Small intestine (tissue), 7 donors: ENCODE data around the gene UBXN10. TPM values are rescaled to one million over a fixed set of nuclear protein-coding genes. Genes with fewer than 3 reads are reported as not detected.
"Not testable (repeated sequence)": the region's sequence is repeated elsewhere in the genome, so short reads cannot be mapped to it uniquely, and the experiment has no call there.

Source experiments
- DNase-seq, 2 donors: peaks; one replicate each; pipeline versions ENCODE4 v3.0.0 to v3.0.0-alpha.2; 2013
- FAIRE-seq: peaks from 2 replicates; lab custom pipeline; 2012; peaks lifted over from hg19 to GRCh38; lab: Jason Lieb, UNC
- H3K27ac ChIP-seq, 3 donors: one replicate each; pipeline ENCODE4 v1.5.1; 2013; ENCODE audit warnings: low read length in 2 of 3, mild to moderate bottlenecking in 2 of 3, control low read depth in 1 of 3, inconsistent platforms in 1 of 3, low read depth in 1 of 3, moderate library complexity in 1 of 3
- H3K27me3 ChIP-seq, 3 donors: one replicate each; pipeline ENCODE4 v1.6.1; 2013; ENCODE audit warnings: low read length in 3 of 3, inconsistent platforms in 1 of 3; ENCODE audit not compliant: control insufficient read depth in 3 of 3, insufficient read depth in 3 of 3
- H3K36me3 ChIP-seq, 3 donors: one replicate each; pipeline ENCODE4 v1.6.1; 2013; ENCODE audit warnings: low read length in 3 of 3, inconsistent platforms in 1 of 3, low read depth in 1 of 3, mild to moderate bottlenecking in 1 of 3, moderate library complexity in 1 of 3; ENCODE audit not compliant: control insufficient read depth in 3 of 3, insufficient read depth in 2 of 3
- H3K4me1 ChIP-seq, 3 donors: one replicate each; pipeline ENCODE4 v1.6.1; 2013; ENCODE audit warnings: low read length in 2 of 3, inconsistent platforms in 1 of 3, low read depth in 1 of 3, mild to moderate bottlenecking in 1 of 3, moderate library complexity in 1 of 3; ENCODE audit not compliant: control insufficient read depth in 3 of 3, insufficient read depth in 2 of 3
- H3K4me3 ChIP-seq, 3 donors: one replicate each; pipeline ENCODE4 v1.5.1; 2013; ENCODE audit warnings: low read length in 3 of 3, control low read depth in 1 of 3, inconsistent platforms in 1 of 3, low read depth in 1 of 3, mild to moderate bottlenecking in 1 of 3, moderate library complexity in 1 of 3
- H3K9me3 ChIP-seq, 2 donors: one replicate each; pipeline ENCODE4 v1.6.1; 2013; ENCODE audit warnings: low read depth in 1 of 2, low read length in 1 of 2; ENCODE audit not compliant: control insufficient read depth in 2 of 2, insufficient read depth in 1 of 2
- WGBS, 3 donors: extraction: QIAGEN DNeasy Blood & Tissue Kit; methylation state at CpG; one replicate each; pipeline ENCODE4 v1.1.7; 2013; 5-methylcytosine and 5-hydroxymethylcytosine counted together
- polyA plus RNA-seq, 4 donors: library from polyadenylated mRNA; stranded (reverse) in 3 of 4; unstranded in 1 of 4; fragments of 200-250 nt in 3 of 4; fragments of 120-200 nt in 1 of 4; gene quantifications; one replicate each; pipeline versions ENCODE4 v1.2.1 to v1.2.3, GENCODE V29; 2013
- donor health status: healthy with polysubstance abuse.
- donor health status: control.
- donor health status: control.
- donor health status: Bipolar disorder and iron deficiency.
- donor health status: healthy.

UBXN10 gene
- polyA plus RNA-seq, 4 donors, result 0.22 to 1.6 (median 0.77) TPM

- no peaks in the 10 kb centered on the region for H3K9me3 ChIP-seq
- no peak for FAIRE-seq
- DNase-seq, result no peak
- H3K27me3 ChIP-seq, result peaks cover 0 to 13% (median under 1%) of the 10 kb centered on the region in 3 donors
- H3K36me3 ChIP-seq, result no peaks in the 10 kb centered on the region
- no peak overlapping the region for H3K4me3 ChIP-seq
- H3K27ac ChIP-seq, result no peak overlapping the region
- 82 to 95% (median 90%) methylated on average over 2 of the region's 2 CpGs for WGBS, 3 donors
- no peaks in the 10 kb centered on the region for H3K4me1 ChIP-seq
Measured at GRCh38 chr1:20223106-20223505, 37.2 kb downstream of the UBXN10 start.

DNA sequence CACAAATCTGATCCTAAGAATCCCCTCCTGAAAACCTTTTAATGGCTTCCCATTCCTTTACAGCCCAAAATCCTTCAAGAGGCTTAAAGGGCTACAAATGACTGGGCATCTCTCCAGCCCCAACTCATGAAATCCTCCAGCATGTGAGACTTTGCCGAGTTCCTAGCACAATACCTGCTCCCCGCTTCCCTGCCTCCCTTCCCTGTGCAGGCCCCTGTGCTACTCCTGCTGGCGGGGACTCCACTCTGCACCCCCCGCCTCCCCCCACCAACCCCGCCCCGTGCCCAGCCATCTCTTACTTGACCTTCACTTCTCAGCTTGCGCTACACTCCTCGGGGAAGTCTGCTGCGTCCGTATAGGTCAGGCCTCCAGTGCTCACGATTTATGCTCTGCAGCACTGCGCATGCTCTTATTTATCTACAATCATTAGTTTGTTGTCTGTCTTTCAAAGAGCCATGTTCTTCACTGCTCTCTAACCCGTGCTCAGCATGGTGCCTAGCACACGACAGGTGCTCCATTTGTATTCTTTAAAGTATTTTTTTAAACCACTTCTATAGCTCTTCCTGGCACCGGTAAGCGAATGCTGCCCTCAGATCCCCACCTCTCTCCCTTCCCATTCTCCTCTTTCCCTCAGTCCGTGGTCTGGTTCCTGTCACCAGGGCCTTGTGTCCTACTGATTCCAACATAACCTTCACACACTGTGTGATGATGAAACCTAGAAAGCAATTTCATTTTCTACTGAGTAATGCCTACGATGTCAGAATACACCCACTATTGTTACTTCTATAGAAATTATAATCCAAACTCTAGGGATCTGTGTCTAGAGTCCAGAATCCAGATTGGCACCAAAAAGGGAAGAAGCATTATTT lies 37.9 kb downstream of the UBXN10 start:
- no peak overlapping the region for H3K27ac ChIP-seq
- H3K27me3 ChIP-seq, result peaks cover 0 to 13% (median 3%) of the 10 kb centered on the region in 3 donors

GRCh38 chr1:20224546-20224945 lies 38.6 kb downstream of the UBXN10 start:
- peak in 1 of 2 donors; percentile 21 for DNase-seq
- H3K9me3 ChIP-seq, result no peaks in the 10 kb centered on the region

More for the DNA sequence above, 37.9 kb downstream of the UBXN10 start:
- Histone ChIP-seq H3K36me3 (no peaks in the 10 kb centered on the region), H3K4me3 (no peak overlapping the region), H3K4me1 (no peaks in the 10 kb centered on the region), H3K9me3 (no peaks in the 10 kb centered on the region)
- no peak for FAIRE-seq
- no peak for DNase-seq
- 42 to 67% (median 60%) methylated on average over 17 to 18 of the region's 18 CpGs for WGBS, 3 donors

GRCh38 chr1:20227704-20228103 lies 41.8 kb downstream of the UBXN10 start:
- Histone ChIP-seq H3K4me1 (no peaks in the 10 kb centered on the region), H3K9me3 (peaks cover 0 to 3% of the 10 kb centered on the region in 2 donors), H3K27ac (no peak overlapping the region), H3K27me3 (peaks cover 0 to 13% (median 3%) of the 10 kb centered on the region in 3 donors), H3K4me3 (no peak overlapping the region), H3K36me3 (no peaks in the 10 kb centered on the region)
- no peak for FAIRE-seq
- WGBS, 3 donors, result 61 to 79% (median 71%) methylated on average over 4 of the region's 4 CpGs
- no peak for DNase-seq

More at GRCh38 chr1:20224546-20224945, 38.6 kb downstream of the UBXN10 start:
- H3K4me3 ChIP-seq, result no peak overlapping the region
- 17 to 37% (median 31%) methylated on average over 3 of the region's 3 CpGs for WGBS, 3 donors
- H3K27me3 ChIP-seq, result peaks cover 0 to 13% (median 3%) of the 10 kb centered on the region in 3 donors
- H3K4me1 ChIP-seq, result no peaks in the 10 kb centered on the region
- no peak for FAIRE-seq
- H3K27ac ChIP-seq, result no peak overlapping the region
- no peaks in the 10 kb centered on the region for H3K36me3 ChIP-seq

- FAIRE-seq (no peak), DNase-seq (no peak)
- H3K9me3 ChIP-seq, result peaks cover 0 to 3% of the 10 kb centered on the region in 2 donors
- H3K4me3 ChIP-seq, result no peak overlapping the region
- H3K27me3 ChIP-seq, result peaks cover 0 to 13% (median 3%) of the 10 kb centered on the region in 3 donors
- no peaks in the 10 kb centered on the region for H3K4me1 ChIP-seq
- no peak overlapping the region for H3K27ac ChIP-seq
- 87 to 90% (median 87%) methylated on average over 11 of the region's 11 CpGs for WGBS, 3 donors
- no peaks in the 10 kb centered on the region for H3K36me3 ChIP-seq
Measured at GRCh38 chr1:20228314-20228825, 42.5 kb downstream of the UBXN10 start.

DNA sequence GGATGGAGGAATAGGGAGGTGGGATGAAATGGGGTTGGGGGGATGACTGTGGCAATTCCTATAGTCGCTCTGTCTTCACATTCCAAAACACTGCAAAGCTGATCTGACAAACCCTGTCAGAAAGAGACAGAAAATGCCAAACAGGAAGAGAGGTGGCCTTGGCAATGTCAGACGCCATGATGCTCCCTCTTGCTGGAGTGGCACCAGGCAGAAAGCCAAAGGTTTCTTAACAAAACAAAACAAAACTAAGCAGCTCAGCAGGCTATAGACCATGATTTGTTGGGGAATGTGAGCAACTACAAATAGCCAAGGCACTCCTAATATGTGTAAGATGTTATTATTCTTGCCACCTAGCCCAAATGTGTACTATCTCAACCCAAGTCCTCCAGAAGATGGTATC lies 43.3 kb downstream of the UBXN10 start:
- FAIRE-seq (no peak), DNase-seq (no peak)
- H3K9me3 ChIP-seq, result peaks cover 0 to 5% of the 10 kb centered on the region in 2 donors
- H3K4me1 ChIP-seq, result no peaks in the 10 kb centered on the region
- 59 to 73% (median 69%) methylated on average over 2 of the region's 2 CpGs for WGBS, 3 donors
- no peaks in the 10 kb centered on the region for H3K36me3 ChIP-seq
- peaks cover 0 to 13% (median 3%) of the 10 kb centered on the region in 3 donors for H3K27me3 ChIP-seq
- no peak overlapping the region for H3K27ac ChIP-seq
- H3K4me3 ChIP-seq, result no peak overlapping the region

DNA sequence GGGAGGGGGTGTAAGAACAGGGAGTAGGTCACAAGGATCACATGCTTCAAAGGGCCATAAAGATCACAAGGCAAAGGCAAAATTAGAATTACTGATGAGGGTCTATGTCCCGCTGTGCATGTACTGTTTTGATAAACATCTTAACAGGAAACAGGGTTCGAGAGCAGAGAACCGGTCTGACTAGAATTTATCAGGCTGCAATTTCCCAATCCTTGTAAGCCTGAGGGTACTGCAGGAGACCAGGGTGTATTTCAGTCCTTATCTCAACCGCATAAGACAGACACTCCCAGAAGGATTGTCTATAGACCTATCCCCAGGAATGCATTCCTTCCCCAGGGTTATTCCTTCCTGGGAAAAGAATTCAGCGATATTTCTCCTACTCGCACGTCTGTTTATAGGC lies 46.7 kb downstream of the UBXN10 start:
- not testable (repeated sequence) for H3K27me3 ChIP-seq, FAIRE-seq, H3K9me3 ChIP-seq, H3K4me3 ChIP-seq, H3K4me1 ChIP-seq, H3K36me3 ChIP-seq
- WGBS, 3 donors, result 4 to 16% (median 14%) methylated on average over 7 of the region's 7 CpGs
- H3K27ac ChIP-seq, result peak overlapping the region in 2 of 3 donors; percentile 38 to 51
- peak in 1 of 2 donors; percentile 74 for DNase-seq

- Histone ChIP-seq H3K4me1 (no peaks in the 10 kb centered on the region), H3K27ac (peak overlapping the region in 1 of 3 donors; percentile 38), H3K27me3 (peaks cover 0 to 6% (median 3%) of the 10 kb centered on the region in 3 donors), H3K9me3 (peaks cover 0 to 5% of the 10 kb centered on the region in 2 donors), H3K36me3 (no peaks in the 10 kb centered on the region), H3K4me3 (no peak overlapping the region)
- 32 to 38% (median 36%) methylated on average over 3 of the region's 3 CpGs for WGBS, 3 donors
- FAIRE-seq, result no peak
- peak in 1 of 2 donors; percentile 41 for DNase-seq
Measured at GRCh38 chr1:20233394-20233793, 47.5 kb downstream of the UBXN10 start.
